ENCODE results near the gene ZBTB7C.

Gene ZBTB7C

GRCh38 chr18:48418539-48419276, 9.5 kb upstream of the ZBTB7C start:
- DNase-seq (ENCODE audit: low read depth in 2 of 2): no peak

- DNase-seq (ENCODE audit: low read depth in 2 of 2): no peak
Observed at GRCh38 chr18:48417985-48418384, 8.8 kb upstream of the ZBTB7C start.

GRCh38 chr18:48413342-48413741, 4.2 kb upstream of the ZBTB7C start:
- DNase-seq (ENCODE audit: low read depth in 2 of 2): no peak

GRCh38 chr18:48412339-48412929, 3.3 kb upstream of the ZBTB7C start:
- DNase-seq (ENCODE audit: low read depth in 2 of 2): no peak

GRCh38 chr18:48410095-48410920, 1.1 kb upstream of the ZBTB7C start:
- DNase-seq (ENCODE audit: low read depth in 2 of 2): peak; percentile 10 to 62

- DNase-seq (ENCODE audit: low read depth in 2 of 2): no peak
Observed at GRCh38 chr18:48409591-48410094, 460 bp upstream of the ZBTB7C start.

- no peak for DNase-seq (ENCODE audit: low read depth in 2 of 2)
Observed at GRCh38 chr18:48408111-48408726, 964 bp downstream of the ZBTB7C start.

- no peak for DNase-seq (ENCODE audit: low read depth in 2 of 2)
Observed at GRCh38 chr18:48407358-48407757, 1.8 kb downstream of the ZBTB7C start.

- DNase-seq (ENCODE audit: low read depth in 2 of 2): no peak
Observed at GRCh38 chr18:48405978-48406377, 3.2 kb downstream of the ZBTB7C start.

GRCh38 chr18:48404716-48405507, 4.3 kb downstream of the ZBTB7C start:
- DNase-seq (ENCODE audit: low read depth in 2 of 2): no peak

GRCh38 chr18:48402953-48403352, 6.2 kb downstream of the ZBTB7C start:
- DNase-seq (ENCODE audit: low read depth in 2 of 2): no peak

GRCh38 chr18:48399303-48400075, 9.7 kb downstream of the ZBTB7C start:
- no peak for DNase-seq (ENCODE audit: low read depth in 2 of 2)

GRCh38 chr18:48398074-48398473, 11.1 kb downstream of the ZBTB7C start:
- no peak for DNase-seq (ENCODE audit: low read depth in 2 of 2)

- DNase-seq (ENCODE audit: low read depth in 2 of 2): no peak
Observed at GRCh38 chr18:48397021-48397420, 12.2 kb downstream of the ZBTB7C start.

GRCh38 chr18:48396561-48396960, 12.6 kb downstream of the ZBTB7C start:
- DNase-seq (ENCODE audit: low read depth in 2 of 2): no peak

GRCh38 chr18:48395646-48396045, 13.5 kb downstream of the ZBTB7C start:
- no peak for DNase-seq (ENCODE audit: low read depth in 2 of 2)

- DNase-seq (ENCODE audit: low read depth in 2 of 2): no peak
Observed at GRCh38 chr18:48394176-48394575, 15.0 kb downstream of the ZBTB7C start.

- no peak for DNase-seq (ENCODE audit: low read depth in 2 of 2)
Observed at GRCh38 chr18:48393776-48394175, 15.4 kb downstream of the ZBTB7C start.

GRCh38 chr18:48393170-48393569, 16.0 kb downstream of the ZBTB7C start:
- DNase-seq (ENCODE audit: low read depth in 2 of 2): no peak

GRCh38 chr18:48392268-48392667, 16.9 kb downstream of the ZBTB7C start:
- DNase-seq (ENCODE audit: low read depth in 2 of 2): no peak

All from stimulated activated CD4-positive, alpha-beta T cell treated with anti-CD3 and anti-CD28 coated beads, Interleukin-1b, Interleukin-23, amount 100 ng/mL, for 1 hour (primary cell).